HepG2 (cell line): ENCODE results near the gene SFXN2. TPM values are rescaled to one million over a fixed set of nuclear protein-coding genes. Genes with fewer than 3 reads are reported as not detected.

ENCODE experiments used
- CEBPB ChIP-seq: IDR thresholded peaks from 2 replicates; pipeline ENCODE4 v1.6.1; 2011; ENCODE audit warnings: low read depth, low read length, improper control_type of control experiment, borderline replicate concordance
- CHD2 ChIP-seq: IDR thresholded peaks from 2 replicates; pipeline ENCODE4 v1.6.1; 2011; ENCODE audit warnings: low read depth, low read length, improper control_type of control experiment
- DNMT3B ChIP-seq: conservative IDR thresholded peaks from 2 replicates; pipeline ENCODE4 v1.6.1; 2016; ENCODE audit warnings: missing biosample characterization, control low read depth
- EP300 ChIP-seq, 3 experiments: sonication (generic) in 1 of 3; formaldehyde crosslinking in 1 of 3; IDR thresholded peaks; 2 replicates each; pipeline versions ENCODE4 v1.5.1 to v1.6.1; 2011 to 2020; ENCODE audit warnings: low read depth in 2 of 3, low read length in 2 of 3, borderline replicate concordance in 1 of 3, improper control_type of control experiment in 1 of 3, mild to moderate bottlenecking in 1 of 3, missing genetic modification reagents in 1 of 3, moderate library complexity in 1 of 3
- IRF2 ChIP-seq: IDR thresholded peaks from 2 replicates; pipeline ENCODE4 v1.6.1; 2018; ENCODE audit warnings: missing genetic modification reagents, missing compliant biosample characterization
- KDM5A ChIP-seq: fragments of 200-600 bp; sonication (generic); IDR thresholded peaks from 2 replicates; pipeline ENCODE4 v1.7.0; 2018; ENCODE audit warnings: antibody characterized with exemption, mild to moderate bottlenecking, low read length, borderline replicate concordance
- LRRFIP1 ChIP-seq: sonication (generic); formaldehyde crosslinking; conservative IDR thresholded peaks from 2 replicates; pipeline ENCODE4 v1.4.0; 2020; ENCODE audit warnings: missing genetic modification reagents
- MXD1 ChIP-seq: sonication (generic); formaldehyde crosslinking; IDR thresholded peaks from 2 replicates; pipeline ENCODE4 v1.4.0; 2020; ENCODE audit warnings: mild to moderate bottlenecking, missing genetic modification reagents
- NFAT5 ChIP-seq: sonication (generic); formaldehyde crosslinking; IDR thresholded peaks from 2 replicates; pipeline ENCODE4 v1.4.0; 2020; ENCODE audit warnings: missing genetic modification reagents
- NFE2L2 ChIP-seq: fragments of 150-350 bp; IDR thresholded peaks from 2 replicates; pipeline ENCODE4 v1.6.1; 2014; ENCODE audit warnings: low read length
- TARDBP ChIP-seq: sonication (generic); formaldehyde crosslinking; IDR thresholded peaks from 2 replicates; pipeline ENCODE4 v1.8.0; 2022; ENCODE audit warnings: mild to moderate bottlenecking, missing genetic modification reagents
- TBX2 ChIP-seq: sonication (generic); formaldehyde crosslinking; IDR thresholded peaks from 2 replicates; pipeline ENCODE4 v1.5.0; 2020; ENCODE audit warnings: missing genetic modification reagents, mild to moderate bottlenecking, borderline replicate concordance
- ZBTB39 ChIP-seq: sonication (generic); formaldehyde crosslinking; IDR thresholded peaks from 2 replicates; pipeline ENCODE4 v1.5.0; 2020; ENCODE audit warnings: missing genetic modification reagents
- ZFP82 ChIP-seq: sonication (generic); formaldehyde crosslinking; IDR thresholded peaks from 2 replicates; pipeline ENCODE4 v1.5.1; 2020; ENCODE audit warnings: mild to moderate bottlenecking, missing genetic modification reagents, borderline replicate concordance
- ZFX ChIP-seq: sonication (generic); formaldehyde crosslinking; IDR thresholded peaks from 2 replicates; pipeline ENCODE4 v1.4.0; 2020; ENCODE audit warnings: mild to moderate bottlenecking, low read depth, missing genetic modification reagents, moderate library complexity
- ZFY ChIP-seq: sonication (generic); formaldehyde crosslinking; IDR thresholded peaks from 2 replicates; pipeline ENCODE4 v1.4.0; 2020; ENCODE audit warnings: missing genetic modification reagents
- ZNF20 ChIP-seq: sonication (generic); formaldehyde crosslinking; IDR thresholded peaks from 2 replicates; pipeline ENCODE4 v1.4.0; 2020; ENCODE audit warnings: mild to moderate bottlenecking, moderate library complexity, missing genetic modification reagents
- ZNF749 ChIP-seq: sonication (generic); formaldehyde crosslinking; IDR thresholded peaks from 2 replicates; pipeline ENCODE4 v1.8.0; 2022; ENCODE audit warnings: mild to moderate bottlenecking, missing genetic modification reagents, moderate library complexity, borderline replicate concordance
- polyA plus RNA-seq, 8 experiments: library from polyadenylated mRNA; depleted of rRNA in 3 of 8; stranded (reverse) in 7 of 8; unstranded in 1 of 8; fragments of >200 nt; fragmentation: Illumina TruSeq in 4 of 8; extraction: Trizol in 4 of 8; gene quantifications; 2 replicates each; pipeline versions ENCODE4 v1.2.1 to v1.2.3, GENCODE V29; 2011 to 2016; ENCODE audit warnings: low read depth in 4 of 8, missing spikeins in 1 of 8, mixed read lengths in 1 of 8; ENCODE audit not compliant: insufficient read depth in 1 of 8
- total RNA-seq, 5 experiments: library from RNA; depleted of rRNA; stranded (reverse); fragments of >200 nt; fragmentation: Illumina TruSeq; extraction: Trizol; gene quantifications; 2 replicates each; pipeline ENCODE4 v1.2.3, GENCODE V29; 2016; ENCODE audit warnings: low read depth in 1 of 5

The SFXN2 gene
- total and polyA plus RNA-seq, 2 of the 13 experiments (the other 11 are each of a cell fraction or from before 2014, with no cell fraction given) = 12.8 to 21.1 TPM

- TF ChIP-seq LRRFIP1 (no peak), TBX2 (CRISPR knock-in tag) (peak; percentile 23; the same call in 1 of the 2 replicates), CEBPB (no peak; the same call in 1 of the 2 replicates), ZFX (CRISPR knock-in tag) (no peak), IRF2 (CRISPR knock-in tag) (0 out of 2 replicates have a peak, but pooled peaks have one; percentile 2), ZNF749 (CRISPR knock-in tag) (no peak), EP300 (IDR thresholded peaks at IDR 0.05; ENCODE audit: low read depth in 2 of 2, low read length in 2 of 2) (peak in 1 of 2 experiments; percentile 70; a peak in 2 of 4 replicates), EP300 (CRISPR knock-in tag; IDR thresholded peaks at IDR 0.05; ENCODE audit: borderline replicate concordance) (no peak), NFE2L2 (no peak), NFAT5 (CRISPR knock-in tag) (no peak), KDM5A (peak; percentile 25; the same call in 1 of the 2 replicates), TARDBP (no peak), ZFY (no peak), ZNF20 (no peak), ZBTB39 (CRISPR knock-in tag) (no peak), CHD2 (no peak), ZFP82 (no peak), MXD1 (no peak), DNMT3B (0 out of 2 replicates have a peak, but pooled peaks have one; percentile 10)
Observed at GRCh38 chr10:102769375-102770107, 55.1 kb downstream of the SFXN2 start (continued).
